ENCODE measurements around the gene AQP3.
"Not testable (repeated sequence)": the region's sequence is repeated elsewhere in the genome, so short reads cannot be mapped to it uniquely, and the experiment has no call there.

AQP3 gene

GRCh38 chr9:33403941-33404787, 43.2 kb downstream of the AQP3 start:
- TF ChIP-seq FOXM1 (IDR thresholded peaks at IDR 0.05; ENCODE audit: borderline replicate concordance, low read depth) (no peak), CREB1 (IDR thresholded peaks at IDR 0.05; ENCODE audit: low read depth) (no peak), REST (IDR thresholded peaks at IDR 0.05; ENCODE audit: low read depth) (no peak), YY1 (IDR thresholded peaks at IDR 0.05; ENCODE audit: low read depth) (no peak), NFIC (IDR thresholded peaks at IDR 0.05) (no peak), TEAD4 (IDR thresholded peaks at IDR 0.05) (no peak), MAX (IDR thresholded peaks at IDR 0.05) (no peak), USF1 (IDR thresholded peaks at IDR 0.05) (no peak), CEBPB (IDR thresholded peaks at IDR 0.05) (no peak), EGR1 (IDR thresholded peaks at IDR 0.05) (no peak), RAD21 (IDR thresholded peaks at IDR 0.05; ENCODE audit: low read depth) (no peak), TAF1 (IDR thresholded peaks at IDR 0.05; ENCODE audit: low read depth) (no peak), ZBTB7A (IDR thresholded peaks at IDR 0.05; ENCODE audit: low read depth) (no peak), EP300 (IDR thresholded peaks at IDR 0.05; ENCODE audit: borderline replicate concordance) (no peak), TCF12 (IDR thresholded peaks at IDR 0.05; ENCODE audit: low read depth) (no peak)

- not testable (repeated sequence) for TF ChIP-seq FOXM1 (IDR thresholded peaks at IDR 0.05; ENCODE audit: borderline replicate concordance, low read depth); USF1 (IDR thresholded peaks at IDR 0.05); EP300 (IDR thresholded peaks at IDR 0.05; ENCODE audit: borderline replicate concordance)
Observed at GRCh38 chr9:33402371-33402770, 45.0 kb downstream of the AQP3 start, which contains the start of gene AQP7. AQP7 (minus strand) TSS chr9:33402568; CDS start chr9:33401262, 1,306 bp downstream.

GRCh38 chr9:33393581-33393980, 53.8 kb downstream of the AQP3 start:
- TF ChIP-seq EGR1 (IDR thresholded peaks at IDR 0.05) (no peak), TAF1 (IDR thresholded peaks at IDR 0.05; ENCODE audit: low read depth) (no peak), TEAD4 (IDR thresholded peaks at IDR 0.05) (no peak), USF1 (IDR thresholded peaks at IDR 0.05) (no peak), REST (IDR thresholded peaks at IDR 0.05; ENCODE audit: low read depth) (no peak), MAX (IDR thresholded peaks at IDR 0.05) (no peak), FOXM1 (IDR thresholded peaks at IDR 0.05; ENCODE audit: borderline replicate concordance, low read depth) (no peak), CEBPB (IDR thresholded peaks at IDR 0.05) (no peak), EP300 (IDR thresholded peaks at IDR 0.05; ENCODE audit: borderline replicate concordance) (no peak), RAD21 (IDR thresholded peaks at IDR 0.05; ENCODE audit: low read depth) (no peak), YY1 (IDR thresholded peaks at IDR 0.05; ENCODE audit: low read depth) (no peak), NFIC (IDR thresholded peaks at IDR 0.05) (no peak), ZBTB7A (IDR thresholded peaks at IDR 0.05; ENCODE audit: low read depth) (no peak), CREB1 (IDR thresholded peaks at IDR 0.05; ENCODE audit: low read depth) (no peak)

Measured in Ishikawa (cell line).